Ammon's horn (tissue), 1 donor: ENCODE data around the gene PIPOX.
"Not testable (repeated sequence)": the region's sequence is repeated elsewhere in the genome, so short reads cannot be mapped to it uniquely, and the experiment has no call there.

Experiments
- DNase-seq: peaks from one replicate; pipeline ENCODE4 v3.0.0-alpha.2; 2016; ENCODE audit warnings: low spot score

Gene PIPOX

DNA sequence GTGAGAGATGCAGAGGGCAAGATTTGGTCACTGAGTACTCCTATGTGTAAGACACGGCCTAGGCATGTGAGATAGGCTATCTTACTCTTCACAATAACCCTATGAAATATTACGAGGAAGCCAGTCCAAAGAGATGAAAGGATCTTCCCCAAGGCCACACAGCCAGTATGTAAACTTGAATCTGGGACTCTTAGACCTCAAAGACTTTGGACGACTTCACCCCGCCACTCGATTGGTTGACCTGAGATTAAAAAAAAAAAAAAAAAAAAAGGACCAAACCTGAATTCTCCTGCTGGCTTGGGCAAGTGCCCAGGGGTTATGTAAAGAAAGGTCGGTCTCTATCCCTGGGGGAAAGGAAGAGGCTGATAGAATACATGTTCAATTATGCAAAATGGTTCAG, 33.1 kb downstream of the PIPOX start:
- no peak for DNase-seq

DNA sequence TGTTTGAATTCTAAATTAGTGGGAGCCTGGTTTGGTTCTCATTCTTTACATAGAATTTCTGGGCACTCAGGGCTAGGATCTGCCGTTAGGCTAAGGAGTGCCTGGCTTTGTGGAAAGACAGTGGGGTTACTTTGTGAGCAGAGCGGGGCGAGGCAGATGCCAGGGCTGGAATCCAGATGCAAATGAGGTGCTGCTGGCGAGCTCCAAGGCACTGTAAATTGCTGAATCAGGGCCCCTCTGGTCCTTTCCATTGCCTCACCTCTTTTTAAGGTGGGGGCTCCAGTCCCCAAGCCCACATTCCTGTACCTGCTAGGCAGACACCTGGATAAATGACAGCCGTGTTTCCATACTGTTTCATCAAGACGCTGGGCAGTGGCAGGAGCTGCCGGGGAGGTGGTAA, 33.8 kb downstream of the PIPOX start:
- DNase-seq, result peak; percentile 87

DNA sequence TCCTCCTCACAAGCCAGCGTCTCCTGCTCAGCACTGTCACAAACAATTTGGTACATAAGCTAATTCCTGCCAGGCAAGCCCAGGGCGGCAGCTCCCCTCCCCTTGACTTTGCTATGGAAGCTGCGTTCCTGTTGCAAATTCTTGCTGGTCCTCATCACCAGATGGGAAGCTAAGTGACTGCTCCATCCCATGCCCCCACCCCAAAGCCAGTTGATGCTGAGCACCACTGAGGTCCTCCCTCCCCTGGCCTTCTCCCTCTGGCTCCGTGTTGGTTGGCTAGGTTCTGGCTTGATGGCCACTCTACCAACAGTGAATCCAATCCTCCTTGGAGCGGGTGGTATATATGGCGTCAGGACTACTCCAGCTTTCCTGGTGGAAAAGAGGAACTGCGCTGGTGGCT, 34.4 kb downstream of the PIPOX start:
- DNase-seq, result no peak

DNA sequence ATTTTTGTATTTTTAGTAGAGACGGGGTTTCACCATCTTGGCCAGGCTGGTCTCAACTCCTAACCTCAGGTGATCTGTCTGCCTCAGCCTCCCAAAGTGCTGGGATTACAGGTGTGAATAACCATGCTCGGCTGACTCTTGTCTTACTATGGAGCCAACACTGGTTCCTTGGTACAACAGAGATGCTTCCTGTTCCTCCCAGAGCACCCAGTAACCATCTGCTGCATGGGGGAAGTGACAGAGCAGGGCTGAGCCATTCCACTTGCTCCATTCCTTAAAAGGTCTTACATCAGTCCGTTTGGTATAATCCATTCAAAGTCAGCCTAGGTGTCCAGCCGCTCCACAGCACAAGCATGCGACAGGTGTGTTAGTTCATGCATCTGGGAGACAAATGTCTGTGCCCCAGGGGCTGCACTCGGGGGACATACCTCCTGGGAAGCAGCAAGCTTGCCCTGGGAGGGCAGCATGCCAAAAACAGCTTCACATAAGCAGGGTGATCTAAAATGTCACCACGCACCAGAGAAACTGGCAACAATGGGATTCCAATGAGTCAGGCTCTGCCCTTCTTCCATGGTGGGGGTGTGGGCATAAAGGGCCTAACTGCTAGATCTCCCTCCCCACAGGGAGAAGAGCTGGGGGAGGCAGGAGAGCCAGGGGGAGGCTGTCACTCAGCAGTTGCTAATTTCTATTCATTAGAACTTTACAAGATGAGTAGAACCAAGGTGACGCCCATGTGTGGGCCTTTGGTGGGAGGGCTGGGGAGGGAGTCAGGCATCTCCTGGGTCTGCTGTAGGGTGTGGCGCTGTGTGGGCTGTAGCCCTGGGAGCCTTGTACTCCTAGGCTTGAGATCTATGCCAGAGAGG, 35.5 kb downstream of the PIPOX start:
- DNase-seq, result no peak

DNA sequence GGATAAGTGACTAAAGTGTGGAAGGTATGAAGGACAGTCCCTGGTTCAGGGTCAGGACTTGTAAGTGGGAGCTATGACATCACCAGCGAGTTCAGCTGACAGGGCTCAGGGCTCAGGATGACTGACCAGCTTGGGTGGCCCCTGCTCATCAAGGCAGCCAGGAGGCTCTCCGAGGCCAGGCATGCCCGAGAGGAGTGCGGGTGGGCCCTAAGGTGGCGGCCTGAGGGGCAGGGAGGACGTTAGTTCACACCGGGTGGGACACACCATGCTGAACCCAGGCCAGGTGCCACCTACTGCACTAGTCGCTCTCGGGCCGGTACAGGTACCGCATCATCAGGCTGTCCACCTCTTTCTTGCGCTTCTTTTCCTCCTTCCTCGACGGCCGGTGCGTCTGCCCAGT, 36.5 kb downstream of the PIPOX start:
- DNase-seq, result no peak

DNA sequence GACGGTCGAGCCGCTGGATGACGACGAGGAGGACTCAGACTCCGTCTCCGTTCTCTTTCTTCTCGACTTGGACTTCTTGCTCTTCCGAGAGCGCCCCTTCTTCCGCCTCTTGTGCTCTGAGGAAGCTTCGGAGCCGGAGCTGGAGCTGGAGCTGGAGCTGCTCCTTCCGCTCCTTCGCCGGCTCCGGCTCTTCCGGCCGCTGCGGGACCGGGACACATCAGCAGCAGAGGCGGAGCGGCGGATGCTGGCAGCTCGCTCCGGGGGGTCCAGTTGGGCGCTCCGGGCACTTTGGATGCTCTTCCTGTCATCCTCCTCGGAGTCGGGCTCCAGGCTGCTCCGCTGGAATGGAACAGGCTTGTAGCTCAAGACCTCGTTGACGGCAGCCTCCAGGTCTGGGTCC, 36.9 kb downstream of the PIPOX start:
- DNase-seq, result no peak

DNA sequence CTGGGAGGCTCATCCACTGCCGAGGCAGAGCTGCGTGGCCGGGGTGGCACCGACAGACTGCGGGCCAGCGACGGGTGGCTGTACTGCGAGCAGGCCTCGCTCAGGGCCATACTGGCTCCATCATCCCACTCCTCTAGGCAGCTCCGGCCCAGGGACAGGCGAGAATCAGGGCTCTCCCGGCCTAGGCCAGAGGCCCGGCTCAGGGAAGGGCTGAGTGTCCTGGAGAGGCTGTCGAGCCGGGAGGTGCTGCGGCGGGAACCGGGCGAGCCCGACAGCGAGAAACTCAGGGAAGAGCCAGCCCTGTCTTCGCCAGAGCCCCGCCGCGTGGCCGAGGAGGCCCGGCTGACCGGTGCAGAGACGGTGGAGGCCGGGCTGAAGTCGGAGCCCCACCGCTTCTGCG, 37.4 kb downstream of the PIPOX start:
- DNase-seq, result no peak

DNA sequence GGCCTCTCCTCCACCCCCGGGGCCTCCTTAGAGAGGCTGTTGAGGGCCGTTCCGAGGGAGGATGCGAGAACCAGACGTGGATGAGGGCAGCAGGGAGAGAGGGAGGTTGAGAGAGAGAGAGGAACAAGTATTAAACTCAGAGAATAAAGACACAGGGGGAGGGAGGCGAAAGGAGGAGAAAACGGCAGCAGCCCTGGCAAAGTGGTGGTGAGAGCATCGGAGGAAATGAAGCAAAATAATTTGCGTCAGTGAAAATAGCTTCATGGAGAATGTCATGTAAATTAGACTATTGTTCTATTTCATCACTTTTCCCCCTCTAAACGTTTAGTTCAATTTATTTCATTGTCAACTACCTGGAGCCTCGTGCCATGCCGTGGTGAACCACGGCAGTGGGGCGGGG, 38.0 kb downstream of the PIPOX start:
- no peak for DNase-seq

DNA sequence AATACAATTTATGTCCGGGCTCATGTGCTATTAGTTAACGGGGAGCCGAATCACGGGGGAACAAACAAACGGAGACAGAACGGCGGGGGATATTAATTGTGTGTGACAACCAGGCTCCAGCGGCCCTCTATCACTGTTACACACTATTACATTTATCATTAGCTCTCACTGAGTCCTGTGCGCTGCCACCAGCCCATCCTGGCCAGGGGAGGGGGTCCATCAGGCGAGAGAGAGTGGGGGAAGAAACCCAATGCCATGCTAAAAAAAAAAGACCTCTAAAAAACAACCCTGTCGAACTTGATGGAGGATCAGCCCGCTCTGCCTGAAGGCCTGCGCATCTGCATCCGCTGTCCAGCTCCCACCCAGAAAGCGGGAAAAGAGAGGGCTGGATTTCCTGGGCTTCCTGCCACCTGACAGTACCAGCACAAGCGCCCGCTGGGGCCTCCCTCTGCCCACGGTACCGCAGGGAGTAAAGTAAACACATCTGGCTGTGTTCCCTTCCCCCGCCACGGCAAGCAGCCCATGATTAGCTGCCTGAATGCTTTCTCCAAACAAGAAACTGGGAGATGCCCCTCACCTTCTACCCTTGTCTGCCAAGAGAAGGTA, 41.7 kb downstream of the PIPOX start:
- no peak for DNase-seq

DNA sequence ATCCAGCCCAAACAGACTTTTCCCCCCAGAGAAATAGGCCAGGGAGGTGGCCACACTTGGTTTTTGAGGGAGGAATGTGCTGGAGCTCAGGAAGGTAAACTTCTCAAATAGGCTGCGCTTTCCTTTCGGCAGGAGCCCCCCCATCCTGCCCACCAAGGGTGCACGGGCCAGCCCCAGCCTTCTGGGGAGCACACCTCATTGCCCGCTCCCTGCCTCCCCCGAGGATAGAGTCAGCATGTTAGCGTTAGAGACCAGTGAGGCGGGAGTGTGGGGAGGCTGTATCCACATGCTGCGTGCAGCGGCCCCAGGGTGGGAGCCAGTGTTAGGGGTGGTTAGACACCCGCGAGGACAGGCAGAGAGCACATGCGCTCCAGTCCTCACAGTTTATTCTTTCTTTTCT, 42.3 kb downstream of the PIPOX start:
- no peak for DNase-seq

DNA sequence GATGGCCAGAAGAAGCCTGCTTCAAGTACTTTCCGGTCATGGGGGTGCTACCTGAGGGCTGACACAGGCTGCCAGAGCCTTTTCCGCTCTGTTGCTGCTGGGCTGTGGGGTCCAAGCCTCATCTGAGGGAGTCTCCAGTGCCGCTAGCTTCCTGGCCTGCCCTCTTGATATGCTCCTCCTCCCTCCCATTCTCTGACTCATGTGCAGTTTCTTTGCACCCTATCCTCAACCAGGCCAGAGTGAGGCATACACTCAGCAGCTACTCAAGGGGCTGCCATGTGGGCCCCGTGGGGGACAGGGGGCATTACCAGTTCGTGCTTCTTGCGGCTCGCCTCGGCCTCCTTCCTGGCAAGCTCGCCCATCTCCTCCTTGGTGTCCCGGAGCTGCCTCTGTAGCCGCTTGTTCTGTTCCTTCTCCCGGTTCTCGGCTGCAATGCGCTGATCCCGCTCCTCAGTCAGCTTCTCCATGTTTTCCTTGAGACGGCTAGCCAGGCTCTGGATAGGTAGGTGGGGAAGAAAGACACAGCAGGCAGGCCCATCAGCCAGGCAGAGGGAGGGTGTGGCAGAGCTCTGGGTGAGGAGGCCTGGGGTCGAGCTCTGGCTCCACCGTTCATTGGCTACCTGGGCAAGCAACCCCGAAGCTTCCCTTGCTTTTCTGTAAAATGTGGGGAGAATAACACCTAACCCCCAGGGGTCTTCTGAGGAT, 43.8 kb downstream of the PIPOX start:
- DNase-seq, result no peak

DNA sequence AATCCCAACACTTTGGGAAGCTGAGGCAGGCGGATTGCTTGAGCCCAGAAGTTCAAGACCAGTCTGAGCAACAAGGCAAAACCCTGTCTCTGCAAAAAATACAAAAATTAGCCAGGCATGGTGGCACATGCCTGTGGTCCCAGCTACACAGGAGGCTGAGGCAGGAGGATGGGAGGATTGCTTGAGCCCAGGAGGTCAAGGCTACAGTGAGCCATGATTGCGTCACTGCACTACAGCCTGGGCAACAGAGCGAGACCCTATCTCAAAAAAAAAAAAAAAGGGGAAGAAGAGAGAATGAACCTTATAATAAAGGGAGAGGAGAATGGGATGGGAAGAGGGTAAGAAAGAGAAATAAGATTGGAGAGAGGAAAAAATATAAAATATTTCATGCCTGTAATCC, 45.8 kb downstream of the PIPOX start:
- not testable (repeated sequence) for DNase-seq

DNA sequence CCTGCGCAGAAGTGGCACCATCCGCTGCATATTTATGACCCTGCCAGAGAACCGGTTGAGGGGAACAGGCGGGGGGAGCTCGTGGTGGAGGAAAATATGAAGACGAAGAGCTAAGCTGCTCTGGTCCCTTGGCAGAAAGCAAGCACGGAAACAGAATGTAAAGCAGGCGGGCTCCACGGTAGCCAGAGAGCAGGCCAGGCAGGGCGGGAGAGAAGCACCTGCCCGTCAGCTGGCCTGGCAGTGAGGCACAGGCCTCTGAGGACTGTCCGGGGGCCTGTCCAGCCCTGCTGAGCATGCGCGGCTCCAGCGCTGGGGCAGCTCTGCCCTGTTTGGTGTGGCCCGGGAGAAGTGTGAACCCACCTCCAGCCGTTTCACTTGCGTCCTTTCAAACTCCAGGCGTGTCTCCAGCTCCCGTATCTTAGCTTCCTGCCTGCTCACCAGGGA, 46.7 kb downstream of the PIPOX start:
- DNase-seq, result peak; percentile 82

DNA sequence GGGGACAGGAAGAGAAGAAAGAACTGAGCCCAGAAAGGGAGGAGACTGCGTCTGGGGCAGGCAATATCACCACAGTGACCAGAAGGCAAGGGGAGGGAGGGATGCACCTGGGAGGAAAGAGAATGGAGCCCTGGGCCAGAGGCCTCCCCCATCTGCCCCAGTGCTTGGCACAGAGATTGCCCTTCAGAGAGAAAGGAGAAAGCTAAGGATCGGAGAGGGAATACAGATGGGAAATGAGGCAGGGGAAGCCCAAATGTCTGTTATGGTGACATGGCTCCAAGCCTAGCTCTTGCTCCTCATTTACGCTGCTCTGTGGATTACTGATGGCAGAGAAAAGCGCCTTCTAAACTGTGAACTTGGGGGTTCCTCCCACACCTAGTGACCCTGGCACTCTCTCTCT, 47.2 kb downstream of the PIPOX start:
- no peak for DNase-seq

DNA sequence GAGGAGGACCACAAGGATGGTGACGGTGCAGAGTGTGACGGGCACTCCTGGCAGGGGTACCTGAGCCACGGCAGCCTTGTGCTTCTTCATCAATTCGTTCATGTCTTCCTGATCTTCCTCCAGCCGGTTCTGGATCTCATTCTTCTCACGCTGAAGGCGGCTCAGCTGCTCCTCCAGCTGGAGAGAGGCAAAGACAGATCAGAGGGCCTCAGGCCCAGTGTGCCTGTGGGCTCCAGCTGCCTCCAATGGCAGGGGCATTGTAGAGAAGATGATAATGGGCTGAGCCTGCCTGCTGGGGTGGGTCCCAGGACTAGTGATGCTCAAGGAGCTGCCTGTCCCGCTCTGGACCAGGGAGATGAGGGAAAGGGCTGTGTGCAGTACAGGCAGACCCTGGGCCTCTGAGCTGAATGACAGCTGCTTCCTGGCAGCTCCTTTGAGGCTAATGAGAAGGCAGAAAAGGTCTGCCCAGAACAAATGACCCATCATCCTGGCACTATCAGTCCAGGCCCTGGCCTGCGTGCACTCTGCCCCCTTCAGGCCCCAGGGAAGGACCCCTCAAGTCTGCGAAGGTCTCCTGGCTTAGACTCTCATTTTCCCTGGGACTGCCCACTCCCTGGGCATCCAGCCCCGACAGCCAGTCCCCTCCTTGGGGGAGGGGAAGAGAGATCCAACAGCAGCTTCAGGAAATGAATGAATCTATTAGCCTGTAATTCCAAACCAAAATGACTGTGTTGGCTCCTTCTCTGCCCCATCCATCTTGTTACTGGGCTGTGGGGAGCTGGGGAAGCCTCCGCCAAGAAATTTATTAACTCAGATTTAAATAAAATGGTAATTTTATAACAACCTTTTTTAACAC, 48.0 kb downstream of the PIPOX start:
- peak; percentile 65 for DNase-seq

DNA sequence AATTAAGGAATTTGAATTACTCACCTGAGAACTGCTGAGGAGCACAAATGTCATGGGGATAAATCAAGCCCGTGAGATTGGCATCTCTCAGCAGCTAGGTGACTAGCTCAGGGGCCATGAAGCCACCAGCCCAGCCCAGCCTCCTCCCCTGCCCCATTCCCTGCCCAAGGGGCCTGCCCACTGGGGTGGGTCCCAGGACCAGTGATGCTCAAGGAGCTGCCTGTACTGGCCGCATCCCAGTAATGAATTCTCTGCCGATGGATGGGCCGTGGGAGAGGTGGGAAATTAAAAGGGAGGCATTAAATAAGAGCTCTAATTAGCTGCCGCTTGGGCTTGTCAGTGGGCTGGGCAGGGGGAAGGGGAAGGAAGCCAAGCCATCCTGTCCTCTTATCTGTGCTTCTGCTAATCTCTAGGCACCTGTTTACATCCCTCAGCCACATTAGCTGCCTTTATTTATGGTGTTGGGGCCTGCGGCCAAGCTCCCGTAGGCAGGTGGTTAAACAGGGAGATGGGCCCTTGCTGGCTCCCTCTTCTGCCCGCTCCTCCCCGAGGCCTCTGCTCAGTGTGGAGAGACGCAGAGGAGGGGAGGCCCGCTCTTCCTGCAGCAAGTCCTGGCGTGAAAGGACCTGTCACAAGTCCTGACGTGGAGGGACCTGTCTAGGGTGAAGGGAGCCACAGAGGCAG, 48.8 kb downstream of the PIPOX start:
- no peak for DNase-seq

DNA sequence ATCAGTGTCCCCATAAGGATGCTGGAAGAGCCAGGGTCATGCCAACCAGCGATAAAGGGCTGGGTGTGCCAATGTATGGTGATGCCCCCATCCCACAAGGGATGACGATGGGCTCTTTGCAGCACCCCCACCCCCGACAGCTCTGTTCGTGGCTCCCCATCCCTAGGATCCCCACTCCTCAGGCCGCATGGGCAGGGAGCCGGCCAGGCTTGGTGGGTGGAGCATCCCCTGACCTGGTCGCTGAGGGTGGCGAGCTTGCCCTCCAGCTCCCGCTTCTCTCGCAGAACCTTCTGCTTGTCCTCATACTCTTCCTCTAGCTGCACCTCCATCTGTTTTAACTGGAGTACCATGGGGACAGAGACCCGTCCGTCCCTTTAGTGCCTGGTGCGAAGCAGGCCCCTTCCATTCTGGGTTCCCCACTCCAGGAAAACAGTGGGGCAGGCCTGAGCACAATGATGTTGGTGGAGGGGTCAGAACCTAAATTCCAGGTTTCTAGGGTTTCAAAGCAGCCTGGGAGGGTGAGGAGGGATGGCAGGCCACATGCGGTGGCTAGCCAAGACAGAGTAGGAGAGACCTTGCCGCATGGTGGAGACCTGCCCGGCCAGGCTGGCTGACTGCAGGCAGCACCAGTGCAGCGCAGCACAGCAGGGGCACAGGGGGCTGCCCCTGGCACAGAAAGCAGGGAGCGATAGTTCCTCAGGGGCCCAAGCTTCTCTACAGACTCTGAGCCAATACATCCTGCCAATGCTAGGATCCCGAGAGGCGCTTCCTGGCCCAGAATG, 50.3 kb downstream of the PIPOX start:
- DNase-seq, result no peak

DNA sequence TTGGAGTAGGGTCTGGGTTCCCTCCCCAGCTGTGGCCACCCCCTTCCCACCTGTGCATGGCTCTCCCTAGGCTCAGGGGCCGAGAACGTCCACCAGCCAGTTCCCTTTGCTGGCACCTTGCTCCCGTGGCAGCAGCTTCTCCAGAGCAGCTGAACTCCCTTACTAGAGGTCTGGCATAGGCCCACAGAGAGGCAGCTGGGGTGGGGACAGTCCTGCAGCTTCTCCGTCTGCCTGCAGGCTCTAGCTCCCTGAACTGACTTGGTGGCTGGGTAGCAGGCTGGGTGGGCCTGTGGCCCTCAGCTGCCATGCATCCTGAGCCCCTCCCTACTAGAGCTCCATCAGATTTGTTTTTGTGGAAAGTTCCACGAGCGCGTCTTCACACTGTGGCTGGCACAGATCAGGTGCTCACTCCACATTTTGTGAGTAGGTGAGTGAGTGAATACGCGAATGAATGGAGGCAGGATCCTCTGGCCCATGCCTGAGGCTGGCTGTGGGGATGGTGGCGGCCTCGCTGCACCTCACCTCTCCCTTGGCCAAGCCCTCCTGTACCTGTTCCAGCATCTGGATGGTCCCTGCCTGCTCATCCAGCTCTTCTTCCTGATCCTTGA, 51.3 kb downstream of the PIPOX start:
- no peak for DNase-seq

DNA sequence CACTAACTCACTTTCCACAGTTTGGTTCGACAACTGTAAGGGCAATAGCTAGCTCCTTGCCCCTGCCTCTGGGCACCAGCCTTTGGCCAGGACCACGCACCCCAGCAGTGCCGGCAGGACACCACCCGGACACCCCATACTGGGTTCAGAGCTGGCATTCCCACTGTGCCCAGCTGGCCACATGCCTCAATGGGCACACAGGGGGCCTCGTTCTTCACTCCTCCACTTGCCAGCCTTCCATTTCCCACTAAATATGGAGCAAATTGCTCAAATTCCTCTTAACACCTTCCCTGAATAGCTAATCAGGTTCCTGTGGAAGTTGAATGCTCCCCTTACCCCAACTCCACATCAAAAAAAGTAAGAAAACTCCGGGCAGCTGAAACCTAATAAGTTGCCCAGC, 52.5 kb downstream of the PIPOX start:
- DNase-seq, result no peak

DNA sequence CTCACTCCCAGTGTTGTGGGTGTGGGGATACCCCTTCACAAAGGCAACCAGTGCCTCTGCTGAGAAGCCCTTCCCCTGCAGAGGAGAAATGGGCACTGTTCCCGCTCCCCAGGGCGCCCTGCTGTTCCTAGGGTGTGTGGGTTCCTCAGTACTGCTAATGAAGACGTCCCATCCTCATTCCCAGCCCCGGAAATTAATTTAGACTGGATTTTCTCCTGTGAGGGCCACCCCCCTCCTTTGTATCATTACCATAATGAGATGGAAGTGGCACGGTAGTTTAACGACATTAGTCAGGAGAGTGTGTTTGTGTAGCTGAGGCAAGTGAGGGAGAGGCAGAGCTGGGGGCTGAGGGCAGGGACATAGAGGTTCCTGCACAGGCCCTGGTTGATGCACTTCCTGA, 53.2 kb downstream of the PIPOX start:
- no peak for DNase-seq
